ENCODE data around the gene SMTNL2.
"Not testable (repeated sequence)": the region's sequence is repeated elsewhere in the genome, so short reads cannot be mapped to it uniquely, and the experiment has no call there.

The SMTNL2 gene

DNA sequence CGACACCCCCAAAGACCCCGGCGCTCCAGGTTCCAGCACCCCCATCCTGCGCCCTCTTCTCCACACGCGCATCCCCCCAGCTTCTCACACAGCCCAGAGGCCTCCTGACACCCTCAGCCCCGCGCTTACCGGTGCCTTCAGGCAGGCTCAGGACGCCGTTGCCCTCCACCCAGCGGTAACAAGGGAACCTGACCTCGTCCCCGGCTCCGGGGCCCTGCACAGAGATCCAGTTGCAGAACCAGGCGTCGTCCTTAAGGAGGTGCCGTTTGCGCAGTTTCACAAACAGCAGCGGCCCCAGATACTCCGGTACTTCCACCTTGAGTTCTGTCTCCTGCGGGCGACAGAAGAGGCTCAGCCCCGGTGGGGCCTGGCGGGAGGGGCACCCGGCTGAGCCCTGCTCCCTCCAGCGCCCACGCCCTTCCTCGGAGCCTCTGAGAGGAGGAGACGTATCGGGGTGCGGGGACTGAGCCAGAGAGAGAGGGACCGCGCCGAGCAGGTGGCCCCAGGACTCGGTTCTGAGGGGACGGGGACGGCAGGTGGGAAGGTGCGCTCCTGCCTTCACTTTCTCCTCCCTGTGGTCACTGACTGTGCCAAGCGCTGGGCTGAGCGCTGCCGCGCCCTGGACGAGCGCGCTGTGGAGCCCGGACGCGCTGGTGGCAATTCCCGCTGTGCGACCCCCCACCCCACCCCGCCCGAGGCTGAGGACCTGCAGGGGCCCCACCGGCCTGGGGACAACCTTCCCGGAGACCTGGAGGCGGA lies 55.2 kb downstream of the SMTNL2 start:
- DNase-seq = peak; percentile 39

DNA sequence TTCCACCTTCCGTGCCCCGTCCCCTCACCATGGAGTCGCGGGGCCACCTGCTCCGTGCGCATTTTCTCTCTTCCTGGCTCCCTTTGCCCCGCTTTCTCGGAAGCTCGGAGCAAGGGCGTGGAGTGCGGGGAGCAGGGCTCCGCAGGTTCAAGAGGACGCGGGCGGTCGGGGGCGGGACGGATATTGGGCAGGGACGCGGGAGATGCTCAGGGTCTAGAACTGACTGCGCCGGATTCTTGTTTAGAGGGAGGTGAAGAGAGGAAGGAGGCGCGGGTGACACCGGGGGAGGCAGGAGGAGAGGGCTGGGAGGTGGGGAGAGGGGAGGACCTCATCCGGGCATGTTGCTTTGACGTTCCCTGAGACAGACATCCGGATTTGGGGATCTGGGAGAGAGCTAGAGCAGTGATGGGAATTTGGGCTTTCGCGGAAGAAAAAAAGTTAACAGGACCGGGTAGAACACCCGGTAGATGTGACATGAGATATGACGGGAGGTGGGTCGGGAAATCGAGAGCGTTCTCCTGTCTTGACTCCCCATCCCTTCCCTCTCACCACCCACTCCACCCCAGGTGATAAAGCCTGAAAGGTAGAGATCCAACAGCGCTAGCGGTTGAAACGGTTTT lies 56.4 kb downstream of the SMTNL2 start:
- not testable (repeated sequence) for DNase-seq

DNA sequence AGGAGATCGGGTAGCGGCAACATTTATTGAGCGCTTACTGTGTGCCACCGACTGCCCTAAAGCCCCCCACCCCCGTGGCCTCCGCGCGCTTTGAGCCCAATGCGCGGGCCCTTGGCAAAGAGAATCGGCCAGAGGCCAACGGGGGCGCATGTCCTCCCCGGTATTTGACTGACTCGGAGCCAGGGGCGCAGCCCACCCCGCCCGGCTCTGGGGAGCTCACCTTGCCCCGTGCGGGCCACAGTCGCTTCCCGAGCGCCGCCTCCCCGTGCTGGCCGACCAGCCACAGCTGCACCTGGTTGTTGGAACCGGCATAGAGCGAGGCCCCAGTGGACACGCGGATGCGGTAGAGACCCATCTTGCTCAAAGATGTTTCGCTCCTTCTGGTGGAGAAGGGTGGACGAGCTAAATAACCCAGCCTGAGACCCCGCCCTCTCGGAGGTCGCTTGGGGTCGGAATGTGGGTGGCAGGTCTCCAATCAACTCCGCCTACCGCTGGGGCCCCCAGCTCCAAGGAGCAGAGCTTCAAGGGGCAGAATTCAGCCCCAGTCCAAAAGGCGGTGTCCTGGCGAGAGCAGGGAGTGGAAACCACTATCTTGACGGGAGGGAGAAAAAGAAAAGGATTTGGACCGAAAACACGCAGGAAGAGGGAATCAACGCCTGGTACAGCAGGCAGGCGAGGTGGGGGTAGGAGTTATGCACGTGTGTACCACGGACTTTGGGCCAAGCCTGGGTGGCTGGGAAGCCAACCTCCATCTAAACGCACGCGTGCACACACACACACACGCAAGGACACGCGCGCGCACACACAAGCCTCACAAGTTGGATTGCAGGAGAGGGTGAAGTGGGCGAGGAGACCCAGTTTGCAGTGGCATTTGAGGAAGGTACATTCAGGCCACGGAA lies 57.2 kb downstream of the SMTNL2 start, which contains the start of gene ALOX15:
ALOX15 (minus strand) TSS at position 382 of the 899 bp plus-strand sequence; CDS start at position 355, 27 bp downstream.
- no peak for DNase-seq

DNA sequence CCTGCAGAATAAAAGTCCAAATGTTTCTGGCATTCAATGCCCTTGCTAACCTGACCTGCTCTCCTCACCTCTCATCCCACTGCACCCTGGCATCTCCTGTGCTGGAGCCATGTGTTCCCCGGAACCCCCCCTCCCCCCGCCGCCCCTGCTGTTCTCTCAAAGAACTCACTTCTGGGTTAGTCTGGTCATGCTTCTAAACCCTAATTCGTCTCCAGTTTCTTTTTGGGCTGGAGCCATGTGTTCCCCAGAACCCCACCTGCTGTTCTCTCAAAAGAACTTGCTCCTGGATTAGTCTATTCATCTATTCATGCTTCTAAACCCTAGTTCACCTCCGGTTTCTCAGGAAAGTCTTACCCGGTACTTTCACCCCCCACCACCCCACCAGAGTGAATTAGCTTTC lies 58.0 kb downstream of the SMTNL2 start:
- DNase-seq = no peak

DNA sequence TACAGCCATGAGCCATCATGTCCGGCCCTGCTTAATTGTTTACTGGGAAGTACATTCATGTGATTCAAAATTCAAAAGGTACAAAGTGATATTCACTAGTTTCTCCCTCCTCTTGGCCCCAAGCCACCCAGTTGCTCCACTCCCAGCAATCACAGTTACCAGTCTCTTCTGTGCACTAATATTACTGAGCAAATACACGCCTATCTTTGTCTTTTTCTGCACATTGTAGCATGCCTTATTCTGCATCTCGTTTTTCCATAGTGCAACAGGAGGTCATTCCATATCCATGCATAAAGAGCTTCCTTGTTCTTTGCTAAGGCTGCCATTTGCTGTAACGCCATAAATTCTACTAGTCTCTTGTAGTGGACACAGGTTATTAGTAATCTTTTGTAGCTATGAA lies 59.3 kb downstream of the SMTNL2 start:
- no peak for DNase-seq

DNA sequence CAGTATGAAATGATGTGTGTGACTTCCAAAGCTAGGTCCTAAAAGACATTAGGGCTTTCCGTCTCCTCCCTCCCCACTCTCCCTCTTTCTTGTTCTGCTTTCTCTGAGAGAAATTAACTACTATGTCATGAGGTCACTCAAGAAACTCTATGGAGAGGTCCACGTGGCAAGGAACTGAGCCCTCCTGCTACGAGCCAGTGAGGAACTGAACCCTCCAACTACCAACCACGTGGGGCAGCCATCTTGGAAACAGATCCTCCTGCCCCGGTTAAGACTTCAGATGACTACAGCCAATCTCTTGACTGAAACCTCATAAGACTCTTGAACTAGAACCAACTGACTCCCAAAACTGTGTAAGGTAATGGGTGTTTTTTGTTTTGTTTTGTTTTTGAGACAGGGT lies 61.3 kb downstream of the SMTNL2 start:
- no peak for DNase-seq

DNA sequence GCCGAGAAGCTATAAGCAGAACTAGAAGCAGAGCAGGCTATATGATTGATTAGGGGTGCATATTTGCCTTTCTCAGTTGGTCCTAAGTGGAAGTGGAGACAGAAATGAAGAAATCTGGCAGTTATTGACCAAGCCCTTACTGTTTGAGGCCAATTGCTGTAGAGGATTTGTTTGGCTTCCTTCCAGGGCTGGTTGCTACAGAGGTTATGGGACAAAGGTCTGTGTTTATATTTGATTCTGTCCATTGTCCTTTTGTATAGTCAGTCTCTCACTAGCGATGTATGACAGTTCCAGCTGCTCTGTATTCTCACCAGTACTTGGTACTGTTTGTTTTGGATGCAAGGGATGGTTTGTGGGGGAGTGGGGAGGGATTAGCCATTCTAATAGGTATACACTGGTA lies 64.4 kb downstream of the SMTNL2 start:
- DNase-seq = peak; percentile 7

DNA sequence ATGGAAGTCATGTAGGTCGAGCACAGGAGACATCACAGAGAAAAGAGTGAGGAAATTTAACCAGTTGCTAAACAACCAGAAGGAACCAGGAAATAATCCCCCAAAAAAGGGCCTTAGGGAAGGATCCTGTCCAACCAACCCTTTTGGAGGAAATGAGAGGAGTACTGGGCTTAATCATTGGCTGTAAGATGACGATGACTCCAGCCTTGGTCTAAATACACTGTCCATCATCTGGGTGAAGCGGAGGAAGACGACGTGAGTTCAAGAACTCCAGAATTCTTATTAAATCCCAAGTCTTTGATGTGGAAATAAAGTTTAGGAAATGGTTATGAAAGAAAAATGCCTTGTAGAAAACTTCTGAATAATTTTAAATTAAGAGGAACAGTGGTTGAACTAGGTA lies 68.7 kb downstream of the SMTNL2 start:
- no peak for DNase-seq

DNA sequence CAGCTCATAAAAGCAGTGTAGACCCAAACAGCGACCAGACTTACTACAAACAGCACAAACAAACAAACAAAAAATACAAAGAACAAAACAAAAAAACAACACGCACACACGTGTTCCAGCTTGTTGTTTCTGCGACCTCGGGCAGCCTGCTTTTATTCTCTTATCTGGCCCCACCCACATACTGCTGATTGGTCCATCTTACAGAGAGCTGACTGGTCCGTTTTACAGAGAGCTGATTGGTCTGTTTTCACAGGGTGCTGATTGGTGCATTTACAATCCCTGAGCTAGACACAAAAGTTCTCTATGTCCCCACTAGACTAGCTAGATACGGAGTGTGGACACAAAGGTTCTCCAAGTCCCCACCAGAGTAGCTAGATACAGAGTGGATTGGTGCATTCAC lies 71.6 kb downstream of the SMTNL2 start:
- DNase-seq = not testable (repeated sequence)

DNA sequence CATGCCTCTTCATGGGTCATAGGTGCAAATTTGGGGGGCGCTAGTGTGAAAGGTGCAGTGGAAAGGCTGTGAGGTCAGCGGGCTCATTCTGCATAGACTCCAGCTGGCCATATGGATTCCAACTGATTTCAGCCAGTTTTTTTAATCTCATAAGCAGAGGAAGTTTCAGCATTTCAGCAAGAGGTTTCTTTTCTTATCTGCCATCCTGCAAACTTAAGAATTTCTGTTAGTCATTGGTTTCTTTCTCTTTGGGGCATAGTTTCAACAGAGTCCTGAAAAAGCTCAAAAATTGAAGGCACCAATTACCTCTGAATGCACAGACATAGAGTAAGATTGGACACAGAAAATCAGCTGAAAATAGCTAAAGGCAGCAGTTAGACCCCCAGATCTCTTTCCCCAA lies 73.3 kb downstream of the SMTNL2 start:
- peak; percentile 75 for DNase-seq

Data from OCI-M1 (cell line).